SK-N-MC (cell line): Measurements from ENCODE around the gene GJC2.

Source experiments
- DNase-seq: peaks from one replicate; pipeline ENCODE4 v3.0.0-alpha.2; 2011; ENCODE audit warnings: low read depth, low spot score
- H3K27ac ChIP-seq: fragments of 200-600 bp; sonication (generic); 2 replicates; pipeline ENCODE4 v1.5.1; 2016; ENCODE audit warnings: mixed run types
- H3K36me3 ChIP-seq: fragments of 200-600 bp; sonication (generic); 2 replicates; pipeline ENCODE4 v1.6.1; 2017; ENCODE audit warnings: antibody characterized with exemption, low read length, mixed read lengths; ENCODE audit not compliant: insufficient read depth
- H3K4me3 ChIP-seq: fragments of 200-600 bp; sonication (generic); 2 replicates; pipeline ENCODE4 v1.5.1; 2016
- H3K9ac ChIP-seq: fragments of 200-600 bp; sonication (generic); 2 replicates; pipeline ENCODE4 v1.8.0; 2017; ENCODE audit warnings: mixed run types, mixed read lengths; ENCODE audit not compliant: insufficient read length
- H3K9me3 ChIP-seq: fragments of 200-600 bp; sonication (generic); 2 replicates; pipeline ENCODE4 v1.6.1; 2017; ENCODE audit warnings: low read depth, mild to moderate bottlenecking, antibody characterized with exemption, low read length, moderate library complexity, mixed read lengths
- EZH2 ChIP-seq: fragments of 200-600 bp; sonication (generic); IDR thresholded peaks from one replicate; pipeline ENCODE4 v1.6.1; 2017; ENCODE audit warnings: antibody characterized with exemption
- FOXP2 ChIP-seq: optimal IDR thresholded peaks from 2 replicates; pipeline ENCODE3; 2011; ENCODE audit warnings: mild to moderate bottlenecking, moderate library complexity; ENCODE audit not compliant: insufficient read depth; ENCODE audit errors: extremely low read length, control extremely low read depth
- POLR2AphosphoS5 ChIP-seq: IDR thresholded peaks from 2 replicates; pipeline ENCODE4 v1.6.1; 2012; ENCODE audit warnings: mild to moderate bottlenecking, low read depth, low read length, borderline replicate concordance

Gene GJC2

DNA sequence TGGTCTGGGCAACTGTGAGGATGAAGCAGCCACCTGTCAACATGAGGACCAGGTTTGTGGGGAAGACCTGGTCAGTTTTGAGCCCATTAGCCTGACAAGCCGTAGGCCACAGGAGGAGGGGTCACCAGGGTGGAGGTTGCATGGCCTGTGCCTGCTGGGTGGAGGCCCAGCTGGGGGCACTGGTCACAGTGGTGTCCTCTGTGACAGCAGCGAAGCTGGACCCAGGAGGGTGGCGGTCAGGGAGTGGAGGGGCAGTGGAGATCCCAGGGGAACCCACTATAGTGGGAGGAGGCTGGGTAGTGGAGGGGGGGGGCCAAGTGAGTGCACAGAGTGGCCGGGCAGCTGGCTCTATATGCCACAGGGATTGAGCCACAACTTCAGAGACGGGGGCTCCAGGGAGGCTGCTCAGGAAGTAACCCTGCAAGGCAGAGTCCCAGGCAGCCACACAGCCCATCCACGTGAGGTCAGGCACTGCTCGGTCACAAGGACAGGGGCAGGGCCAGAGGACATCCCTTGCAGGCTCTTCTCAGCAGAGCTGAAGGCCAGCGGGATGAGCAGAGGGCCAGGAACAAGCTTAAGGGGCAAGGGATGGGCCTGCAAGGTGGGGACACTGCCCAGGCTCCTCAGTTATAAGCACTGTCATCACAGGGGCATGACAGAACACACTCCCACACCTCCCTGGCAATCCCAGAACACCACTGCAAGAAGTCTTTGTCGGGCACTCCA lies 44.3 kb upstream of the GJC2 start:
- no peak for DNase-seq
- H3K27ac ChIP-seq: no peak overlapping the region

DNA sequence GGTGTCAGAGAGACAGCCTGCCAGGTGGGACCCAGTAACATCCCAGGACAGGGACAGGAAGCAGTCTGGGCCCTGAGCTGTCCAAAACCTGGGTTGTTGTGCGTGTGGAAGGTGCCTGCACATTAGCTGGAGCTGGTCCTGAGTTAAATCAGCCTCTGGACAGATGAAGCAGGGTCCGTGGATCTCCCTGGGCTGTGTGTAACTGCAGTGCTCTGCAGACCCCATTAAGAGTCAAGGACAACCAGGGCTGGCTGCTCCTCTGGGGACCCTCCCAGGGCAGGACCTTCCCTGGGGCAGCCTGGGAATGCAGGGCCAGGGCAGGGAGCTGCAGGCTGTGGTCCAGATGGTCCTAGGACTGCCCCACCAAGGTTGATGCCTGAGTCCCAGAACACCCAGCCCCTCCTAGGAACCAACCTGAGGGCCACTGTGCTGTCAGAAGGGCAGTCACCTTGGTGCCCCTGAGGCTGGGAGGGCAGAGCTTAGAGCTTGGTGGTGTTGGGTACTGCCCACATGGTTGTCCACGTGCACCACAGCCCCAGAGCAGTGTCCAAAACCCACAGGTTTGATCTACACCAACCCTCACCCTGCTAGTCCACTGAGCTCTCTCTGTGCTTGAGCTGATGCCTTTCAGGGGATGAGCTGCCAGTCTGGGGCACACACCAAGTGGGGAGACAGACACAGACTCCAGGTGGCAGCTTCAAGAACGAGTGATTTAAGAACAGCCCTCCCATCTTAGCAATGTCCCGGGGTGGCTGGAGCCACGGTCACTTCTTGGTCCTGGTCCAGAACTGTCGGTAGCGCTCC lies 43.5 kb upstream of the GJC2 start:
- no peak for DNase-seq
- no peak for TF ChIP-seq EZH2
- TF ChIP-seq POLR2AphosphoS5: no peak
- TF ChIP-seq FOXP2: no peak
- Histone ChIP-seq H3K9me3 (no peaks in the 10 kb centered on the region), H3K36me3 (peaks cover 11% of the 10 kb centered on the region; the same call in 1 of the 2 replicates), H3K9ac (no peak overlapping the region), H3K27ac (no peak overlapping the region), H3K4me3 (no peak overlapping the region)

More for the DNA sequence above, 44.3 kb upstream of the GJC2 start:
- Histone ChIP-seq H3K4me3 (no peak overlapping the region), H3K9me3 (no peaks in the 10 kb centered on the region), H3K36me3 (peaks cover 11% of the 10 kb centered on the region; the same call in 1 of the 2 replicates), H3K9ac (no peak overlapping the region)
- TF ChIP-seq POLR2AphosphoS5: no peak
- TF ChIP-seq FOXP2: no peak
- no peak for TF ChIP-seq EZH2

DNA sequence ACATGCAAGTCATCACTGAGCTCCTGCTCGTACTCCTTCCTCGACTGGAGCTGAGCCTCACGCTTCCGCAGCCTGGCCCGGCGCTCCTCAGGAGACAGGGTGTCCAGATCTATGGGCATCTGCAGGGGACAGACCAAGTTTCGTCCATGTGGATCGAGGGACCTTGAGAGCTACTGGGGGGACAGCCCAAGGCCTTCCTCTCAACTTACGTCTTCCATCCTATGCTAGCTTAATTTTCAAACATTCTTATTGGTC lies 43.0 kb upstream of the GJC2 start:
- Histone ChIP-seq H3K36me3 (peaks cover 11% of the 10 kb centered on the region; the same call in 1 of the 2 replicates), H3K27ac (no peak overlapping the region), H3K4me3 (no peak overlapping the region), H3K9me3 (no peaks in the 10 kb centered on the region), H3K9ac (no peak overlapping the region)
- no peak for TF ChIP-seq FOXP2
- TF ChIP-seq POLR2AphosphoS5: no peak
- no peak for TF ChIP-seq EZH2
- no peak for DNase-seq

DNA sequence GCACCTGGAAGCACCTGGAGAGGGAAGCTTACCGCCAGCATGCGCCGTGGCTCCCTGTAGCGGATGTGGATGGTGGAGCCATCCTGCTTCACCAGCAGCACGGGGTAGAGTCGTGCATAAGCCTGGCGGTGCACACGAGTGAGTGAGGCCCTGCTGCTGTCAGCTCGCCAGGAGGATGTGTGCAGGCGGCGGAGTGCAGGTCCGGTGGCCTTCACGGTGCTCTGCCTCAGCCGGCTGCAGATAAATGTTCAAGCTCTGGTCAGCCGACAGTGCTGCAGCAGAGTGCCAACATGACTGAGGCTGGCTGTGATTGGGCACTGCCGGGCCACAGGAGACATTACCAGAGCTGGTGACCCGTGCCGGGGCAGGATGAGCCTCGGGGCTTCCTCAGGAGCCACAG lies 42.1 kb upstream of the GJC2 start:
- DNase-seq: no peak
- Histone ChIP-seq H3K9ac (no peak overlapping the region), H3K4me3 (peak overlapping the region; percentile 96; the same call in 1 of the 2 replicates), H3K27ac (no peak overlapping the region), H3K36me3 (peaks cover 11% of the 10 kb centered on the region; the same call in 1 of the 2 replicates), H3K9me3 (no peaks in the 10 kb centered on the region)
- TF ChIP-seq FOXP2 (no peak), EZH2 (no peak), POLR2AphosphoS5 (no peak)

DNA sequence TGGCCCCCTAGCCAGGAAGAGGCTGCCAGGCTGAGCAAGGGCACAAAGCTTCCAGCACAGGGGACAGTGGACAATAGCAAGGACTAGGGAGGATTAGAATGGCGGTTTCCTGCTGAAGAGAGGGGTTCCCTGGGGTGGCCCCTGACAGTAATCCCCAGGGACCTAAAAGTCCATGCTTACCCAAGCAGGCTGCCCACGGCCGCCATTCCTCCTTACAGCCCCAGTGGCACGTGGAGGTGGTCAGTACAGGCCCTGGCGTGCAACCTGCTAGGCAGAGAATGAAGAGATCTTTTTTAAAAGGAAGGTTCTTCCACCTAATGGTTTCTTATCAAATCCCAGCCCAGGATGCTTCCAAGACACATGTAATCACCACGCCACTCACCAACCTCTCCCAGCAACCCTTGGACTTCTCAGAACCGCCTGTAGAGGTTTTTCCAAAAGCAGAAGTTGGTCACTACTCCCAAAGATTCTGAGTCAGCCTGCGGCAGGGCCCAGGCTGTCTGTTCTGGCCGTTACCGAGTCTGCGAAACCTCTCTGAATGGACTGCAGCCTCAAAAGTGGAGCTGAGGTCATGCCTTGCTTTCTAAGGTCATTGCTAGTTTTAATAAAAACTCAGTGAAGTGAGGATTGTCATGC lies 41.6 kb upstream of the GJC2 start:
- Histone ChIP-seq H3K36me3 (peaks cover 11% of the 10 kb centered on the region; the same call in 1 of the 2 replicates), H3K9me3 (no peaks in the 10 kb centered on the region)

DNA sequence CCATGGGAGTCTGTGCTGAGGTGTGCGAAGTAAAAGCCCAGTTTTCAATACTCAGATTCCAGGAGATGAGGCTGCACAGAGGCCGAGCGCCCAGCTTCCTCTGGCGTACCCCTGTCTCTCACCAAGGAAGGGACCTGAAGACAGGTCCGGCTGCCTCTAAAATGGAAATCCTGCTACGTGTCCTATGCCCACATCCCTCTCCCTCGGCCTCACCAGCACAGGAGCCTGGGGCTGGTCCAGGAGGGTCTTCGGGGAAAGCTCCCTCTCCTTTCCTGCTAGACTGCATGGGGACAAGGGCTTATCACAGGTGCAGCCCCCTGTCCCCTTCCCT lies 41.0 kb upstream of the GJC2 start:
- H3K36me3 ChIP-seq: peaks cover 11% of the 10 kb centered on the region; the same call in 1 of the 2 replicates
- DNase-seq: no peak
- peak overlapping the region; percentile 95 for H3K9ac ChIP-seq
- TF ChIP-seq EZH2 (no peak), POLR2AphosphoS5 (no peak), FOXP2 (no peak)
- H3K27ac ChIP-seq: no peak overlapping the region
- peak overlapping the region; percentile 96 for H3K4me3 ChIP-seq
- H3K9me3 ChIP-seq: no peaks in the 10 kb centered on the region

More for the DNA sequence above, 41.6 kb upstream of the GJC2 start:
- Histone ChIP-seq H3K9ac (peak overlapping the region; percentile 95), H3K4me3 (peak overlapping the region; percentile 96), H3K27ac (no peak overlapping the region)
- DNase-seq: no peak
- TF ChIP-seq EZH2: no peak
- TF ChIP-seq FOXP2: no peak
- no peak for TF ChIP-seq POLR2AphosphoS5

DNA sequence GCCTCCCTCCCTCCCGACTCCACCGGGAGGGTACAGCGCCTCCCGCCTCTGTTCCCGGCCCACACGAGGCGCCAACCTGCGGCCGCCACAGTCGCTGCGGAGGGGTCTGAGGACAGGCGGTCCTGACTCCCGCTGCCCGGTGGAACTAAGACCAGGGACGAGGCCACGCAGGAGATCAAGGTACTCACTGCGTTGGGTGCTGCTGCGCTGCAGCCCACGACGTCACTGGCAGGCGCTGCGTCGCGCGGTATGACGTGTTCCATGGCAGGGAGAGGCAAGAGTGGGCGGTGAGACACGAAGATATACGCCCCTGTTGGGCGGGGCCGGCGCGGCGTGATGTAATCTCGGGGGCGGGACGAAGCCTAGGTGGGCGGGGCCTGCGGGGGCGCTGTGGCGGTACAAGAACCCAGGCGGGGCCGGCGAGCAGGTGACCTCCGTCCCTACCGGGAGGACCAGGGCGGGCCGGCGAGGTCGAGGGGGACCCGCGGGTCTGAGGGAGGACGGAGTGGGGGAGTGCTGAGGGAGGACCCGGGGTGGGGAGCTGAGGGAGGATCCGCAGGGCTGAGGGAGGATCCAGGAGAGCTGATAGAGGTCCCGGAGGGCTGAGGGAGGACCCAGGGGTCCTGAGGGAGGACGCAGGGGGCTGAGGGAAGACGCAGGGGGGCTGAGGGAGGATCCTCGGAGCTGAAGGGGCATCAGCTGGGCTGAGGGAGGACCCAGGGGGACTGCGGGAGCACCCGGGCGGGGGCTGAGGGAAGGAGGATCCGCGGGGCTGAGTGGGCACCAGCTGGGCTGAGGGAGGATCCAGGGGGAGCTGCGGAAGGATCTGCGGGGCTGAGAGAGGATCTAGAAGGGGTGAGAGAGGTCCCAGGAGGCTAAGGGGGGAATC lies 40.4 kb upstream of the GJC2 start, which contains the start of gene MRPL55:
MRPL55 (minus strand) TSS at position 227 of the 889 bp plus-strand sequence. CDS start 1,039 bp downstream, outside the sequence.
- TF ChIP-seq EZH2: no peak
- TF ChIP-seq FOXP2: no peak
- TF ChIP-seq POLR2AphosphoS5: peak; percentile 95
- peak; percentile 73 for DNase-seq
- H3K9me3 ChIP-seq: no peaks in the 10 kb centered on the region
- peak within 1 kb of the TSS; percentile 95 for H3K9ac ChIP-seq
- H3K27ac ChIP-seq: no peak within 1 kb of the TSS
- peak within 1 kb of the TSS; percentile 96 for H3K4me3 ChIP-seq
- peaks cover 11% of the 10 kb centered on the region; the same call in 1 of the 2 replicates for H3K36me3 ChIP-seq
